ENCODE data around the gene CISTR. TPM values are rescaled to one million over a fixed set of nuclear protein-coding genes. Genes with fewer than 3 reads are reported as not detected.
"Not testable (repeated sequence)": the region's sequence is repeated elsewhere in the genome, so short reads cannot be mapped to it uniquely, and the experiment has no call there.

CISTR gene
- total RNA-seq, 1 donor from 2014 or later = not detected

DNA sequence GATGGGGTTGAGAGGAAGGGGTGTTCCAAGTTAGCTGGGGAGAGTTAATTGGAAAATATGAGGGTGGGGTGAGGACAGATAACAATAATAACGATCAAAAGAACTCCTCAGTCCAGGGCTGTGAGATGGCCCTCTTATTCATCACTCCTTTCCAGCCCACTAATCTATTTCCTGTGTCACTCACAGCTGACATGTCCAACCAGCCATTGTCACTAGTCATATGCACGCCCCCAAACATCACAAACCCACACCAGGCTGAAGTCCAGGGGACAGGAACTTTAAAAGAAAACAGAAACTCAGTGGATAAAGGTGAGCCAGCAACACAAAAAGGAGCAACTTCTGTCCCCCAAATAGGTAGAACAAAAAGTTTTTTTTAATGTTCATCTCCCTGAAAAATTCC lies 25.4 kb downstream of the CISTR start:
- Histone ChIP-seq H3K27me3 (ENCODE audit: low read depth) (no peaks in the 10 kb centered on the region), H3K36me3 (peaks cover 38% of the 10 kb centered on the region), H3K27ac (peak overlapping the region; percentile 80), H3K4me1 (peaks cover 26% of the 10 kb centered on the region), H3K9me3 (no peaks in the 10 kb centered on the region), H3K4me3 (peak overlapping the region; percentile 75)
- TF ChIP-seq, protein P1, sequence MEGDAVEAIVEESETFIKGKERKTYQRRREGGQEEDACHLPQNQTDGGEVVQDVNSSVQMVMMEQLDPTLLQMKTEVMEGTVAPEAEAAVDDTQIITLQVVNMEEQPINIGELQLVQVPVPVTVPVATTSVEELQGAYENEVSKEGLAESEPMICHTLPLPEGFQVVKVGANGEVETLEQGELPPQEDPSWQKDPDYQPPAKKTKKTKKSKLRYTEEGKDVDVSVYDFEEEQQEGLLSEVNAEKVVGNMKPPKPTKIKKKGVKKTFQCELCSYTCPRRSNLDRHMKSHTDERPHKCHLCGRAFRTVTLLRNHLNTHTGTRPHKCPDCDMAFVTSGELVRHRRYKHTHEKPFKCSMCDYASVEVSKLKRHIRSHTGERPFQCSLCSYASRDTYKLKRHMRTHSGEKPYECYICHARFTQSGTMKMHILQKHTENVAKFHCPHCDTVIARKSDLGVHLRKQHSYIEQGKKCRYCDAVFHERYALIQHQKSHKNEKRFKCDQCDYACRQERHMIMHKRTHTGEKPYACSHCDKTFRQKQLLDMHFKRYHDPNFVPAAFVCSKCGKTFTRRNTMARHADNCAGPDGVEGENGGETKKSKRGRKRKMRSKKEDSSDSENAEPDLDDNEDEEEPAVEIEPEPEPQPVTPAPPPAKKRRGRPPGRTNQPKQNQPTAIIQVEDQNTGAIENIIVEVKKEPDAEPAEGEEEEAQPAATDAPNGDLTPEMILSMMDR (IDR thresholded peaks at IDR 0.05) = no peak
- DNase-seq (no peak), ATAC-seq (no peak)
- intact Hi-C loops (cut with DNase I) = no loop called here

DNA sequence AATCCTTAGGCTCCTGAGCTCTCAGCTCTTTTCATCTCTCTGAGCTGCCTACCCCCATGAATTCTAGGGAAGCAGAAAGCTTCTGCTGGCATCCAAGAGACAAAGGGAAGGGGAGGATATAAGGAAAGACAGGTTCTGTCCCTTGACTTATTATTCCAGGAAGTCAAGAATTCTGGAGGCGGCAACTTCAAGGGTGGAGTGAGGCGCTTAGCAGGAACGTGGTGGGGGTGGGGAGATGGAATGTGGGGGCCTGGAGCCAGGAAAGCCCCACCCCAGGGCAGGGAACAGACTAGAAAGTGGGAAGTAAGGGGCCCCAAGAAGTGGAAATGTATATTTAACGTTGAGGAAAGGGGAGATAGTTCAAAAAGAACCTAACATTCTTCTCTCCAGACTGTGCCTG lies 26.0 kb downstream of the CISTR start:
- peak overlapping the region; percentile 75 for H3K4me3 ChIP-seq
- H3K27ac ChIP-seq = no peak overlapping the region
- ATAC-seq (no peak), DNase-seq (no peak)
- H3K27me3 ChIP-seq (ENCODE audit: low read depth) = no peaks in the 10 kb centered on the region
- TF ChIP-seq, protein P1 (IDR thresholded peaks at IDR 0.05) = no peak
- intact Hi-C loops (cut with DNase I) = no loop called here
- peaks cover 43% of the 10 kb centered on the region for H3K36me3 ChIP-seq
- H3K9me3 ChIP-seq = no peaks in the 10 kb centered on the region
- peaks cover 26% of the 10 kb centered on the region for H3K4me1 ChIP-seq

DNA sequence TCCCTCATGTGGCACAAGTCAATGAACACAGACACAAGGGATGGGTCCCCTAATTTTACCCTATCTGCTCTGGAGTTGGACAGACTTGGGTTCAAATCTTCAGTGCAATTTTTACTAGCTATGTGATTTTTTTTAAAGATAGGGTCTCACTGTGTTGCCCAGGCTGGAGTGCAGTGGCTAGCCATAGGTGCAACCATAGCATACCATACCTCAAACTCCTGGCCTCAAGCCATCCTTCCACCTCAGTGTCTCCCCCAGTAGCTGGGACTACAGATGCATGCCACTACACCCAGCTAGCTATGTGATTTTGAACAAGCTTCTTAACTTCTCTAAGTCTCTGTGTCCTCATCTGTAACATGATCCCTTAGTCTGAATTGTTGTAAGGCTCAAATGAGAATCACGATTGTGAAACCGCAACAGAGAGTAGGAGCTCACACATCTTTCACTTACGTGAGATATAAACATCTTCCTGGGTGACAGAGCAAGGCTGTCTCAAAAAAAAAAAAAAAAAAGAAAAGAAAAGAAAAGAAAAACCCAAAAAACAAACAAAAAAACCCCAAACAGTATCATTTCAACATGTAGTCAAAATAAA lies 29.2 kb downstream of the CISTR start:
- Histone ChIP-seq H3K27ac (no peak overlapping the region), H3K36me3 (peaks cover 76% of the 10 kb centered on the region), H3K27me3 (ENCODE audit: low read depth) (no peaks in the 10 kb centered on the region), H3K4me1 (peaks cover 17% of the 10 kb centered on the region), H3K9me3 (no peaks in the 10 kb centered on the region), H3K4me3 (no peak overlapping the region)
- no peak for DNase-seq
- ATAC-seq = no peak
- intact Hi-C loops (cut with DNase I) = no loop called here
- TF ChIP-seq, protein P1 (IDR thresholded peaks at IDR 0.05) = no peak

DNA sequence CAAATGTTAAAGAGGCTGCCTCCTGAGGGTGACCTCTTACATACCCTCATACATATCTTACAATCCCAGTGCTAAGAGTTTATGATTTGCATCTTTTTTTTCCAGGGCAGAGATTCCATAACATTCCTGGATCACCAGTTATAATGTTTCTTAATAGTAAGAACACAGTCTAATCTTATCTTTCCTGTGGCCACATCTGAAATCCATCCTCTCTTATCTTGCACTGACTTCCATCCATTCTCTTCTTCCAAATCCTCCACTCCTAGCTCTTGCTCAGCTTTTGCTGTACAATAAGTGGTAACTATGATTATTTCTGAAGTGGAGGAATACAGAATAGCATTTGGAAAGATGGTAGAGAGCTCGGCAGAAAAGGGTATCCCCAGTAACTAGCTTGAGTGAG lies 30.8 kb downstream of the CISTR start:
- ATAC-seq (no peak), DNase-seq (no peak)
- Histone ChIP-seq H3K27me3 (ENCODE audit: low read depth) (no peaks in the 10 kb centered on the region), H3K4me1 (peaks cover 9% of the 10 kb centered on the region), H3K9me3 (no peaks in the 10 kb centered on the region), H3K4me3 (no peak overlapping the region), H3K27ac (no peak overlapping the region), H3K36me3 (peaks cover 92% of the 10 kb centered on the region)
- TF ChIP-seq, protein P1 (IDR thresholded peaks at IDR 0.05) = no peak
- intact Hi-C loops (cut with DNase I) = no loop called here

DNA sequence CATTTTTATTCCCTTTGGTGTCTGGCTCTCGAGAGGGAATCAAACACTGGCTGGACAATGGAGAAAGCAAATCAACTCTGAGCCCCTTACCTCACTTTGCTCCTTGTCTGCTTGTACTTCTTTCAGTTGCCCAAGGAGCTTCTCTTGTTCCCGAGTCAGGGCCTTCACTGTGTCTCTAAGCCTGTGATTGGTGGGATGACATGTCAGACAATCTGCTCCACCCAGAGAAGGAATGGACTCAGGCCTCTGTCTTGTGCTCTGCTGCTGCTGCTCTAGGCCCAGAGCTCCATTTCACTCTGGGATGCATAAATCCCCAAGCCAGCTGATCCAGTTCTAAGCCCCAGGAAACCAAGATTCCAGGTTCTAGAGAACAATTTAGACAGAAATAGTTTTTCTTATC lies 32.1 kb downstream of the CISTR start:
- Histone ChIP-seq H3K36me3 (peaks cover 100% of the 10 kb centered on the region), H3K27me3 (ENCODE audit: low read depth) (no peaks in the 10 kb centered on the region), H3K9me3 (no peaks in the 10 kb centered on the region), H3K4me3 (no peak overlapping the region), H3K4me1 (no peaks in the 10 kb centered on the region), H3K27ac (no peak overlapping the region)
- ATAC-seq = no peak
- intact Hi-C loops (cut with DNase I) = no loop called here
- no peak for DNase-seq
- TF ChIP-seq, protein P1 (IDR thresholded peaks at IDR 0.05) = no peak

DNA sequence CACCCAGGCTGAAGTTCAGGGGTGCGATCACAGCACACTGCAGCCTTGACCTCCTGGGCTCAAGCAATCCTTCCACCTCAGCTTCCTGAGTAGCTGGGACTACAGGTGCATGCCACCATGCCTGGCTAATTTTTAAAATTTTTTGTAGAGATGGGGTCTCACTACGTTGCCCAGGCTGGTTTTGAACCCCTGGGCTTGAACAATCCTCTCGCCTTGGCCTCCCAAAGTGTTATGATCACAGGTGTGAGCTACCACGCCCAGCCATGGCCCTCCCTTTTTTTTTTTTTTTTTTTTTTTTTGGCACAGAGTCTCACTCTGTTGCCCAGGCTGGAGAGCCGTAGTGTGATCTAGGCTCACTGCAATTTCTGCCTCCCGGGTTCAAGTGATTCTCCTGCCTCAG lies 33.2 kb downstream of the CISTR start:
- H3K9me3 ChIP-seq; H3K4me1 ChIP-seq; ATAC-seq; H3K27ac ChIP-seq; DNase-seq; intact Hi-C loops (cut with DNase I); H3K4me3 ChIP-seq; H3K27me3 ChIP-seq (ENCODE audit: low read depth): not testable (repeated sequence)
- peaks cover 100% of the 10 kb centered on the region for H3K36me3 ChIP-seq
